Measurements from ENCODE around the gene CCDC137. TPM values are rescaled to one million over a fixed set of nuclear protein-coding genes. Genes with fewer than 3 reads are reported as not detected.
A peak's percentile ranks its signal among the peaks of the same experiment; 100 is the strongest.

CCDC137 gene
- total and polyA plus RNA-seq, 2 of the 13 experiments (the other 11 are each of a cell fraction or from before 2014, with no cell fraction given): 14.6 to 39.1 TPM

DNA sequence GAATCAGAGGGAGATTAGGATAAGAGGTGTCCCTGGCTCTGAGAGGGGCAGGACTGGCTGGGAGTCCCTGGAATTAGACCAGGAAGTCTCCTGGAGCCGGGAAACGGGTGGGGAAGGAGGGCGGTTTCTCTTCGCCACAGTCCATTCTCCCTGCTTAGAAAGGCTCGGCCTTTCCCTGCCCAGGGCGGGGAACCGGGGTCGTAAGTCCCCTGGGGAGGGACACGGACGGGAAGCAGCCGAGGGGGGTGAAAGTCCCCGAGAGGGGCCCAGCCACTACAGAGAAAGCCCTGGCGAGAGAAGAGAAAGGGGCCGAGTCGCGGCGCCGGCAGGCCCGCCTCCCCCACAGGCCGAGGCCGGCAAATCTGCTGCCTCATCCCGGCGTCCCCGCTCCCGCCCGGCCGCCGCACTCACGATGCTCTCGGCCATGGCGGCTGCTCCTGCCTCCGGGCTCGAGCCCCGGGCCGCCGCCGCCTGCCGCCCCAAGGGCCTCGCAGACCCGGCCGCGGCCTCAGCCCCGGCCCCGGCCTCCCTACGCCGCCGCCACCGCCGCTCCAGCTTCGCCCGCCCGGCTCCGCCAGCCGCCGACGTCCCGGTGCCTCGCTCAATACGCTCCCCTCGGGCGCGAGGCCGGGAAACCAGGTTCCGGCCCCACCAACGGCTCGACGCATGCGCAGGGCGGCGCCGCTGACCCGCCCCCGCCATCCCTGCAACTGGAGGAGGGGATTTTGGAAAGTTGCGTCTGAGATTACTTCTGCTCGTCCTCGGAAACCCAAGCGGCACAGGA is 29.8 kb upstream of the CCDC137 start, which contains the start of the genes NPLOC4 and TSPAN10 (continued):
- TF ChIP-seq, protein P1, sequence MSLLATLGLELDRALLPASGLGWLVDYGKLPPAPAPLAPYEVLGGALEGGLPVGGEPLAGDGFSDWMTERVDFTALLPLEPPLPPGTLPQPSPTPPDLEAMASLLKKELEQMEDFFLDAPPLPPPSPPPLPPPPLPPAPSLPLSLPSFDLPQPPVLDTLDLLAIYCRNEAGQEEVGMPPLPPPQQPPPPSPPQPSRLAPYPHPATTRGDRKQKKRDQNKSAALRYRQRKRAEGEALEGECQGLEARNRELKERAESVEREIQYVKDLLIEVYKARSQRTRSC (CRISPR knock-in tag; IDR thresholded peaks at IDR 0.05; ENCODE audit: low read depth): no peak; the same call in 1 of the 2 replicates
- TF ChIP-seq MXD4 (CRISPR knock-in tag; IDR thresholded peaks at IDR 0.05): peak; percentile 50
- peak; percentile 77 for TF ChIP-seq POLR2AphosphoS5 (IDR thresholded peaks at IDR 0.05; ENCODE audit: low read depth, low read length)
- TF ChIP-seq PAWR (CRISPR knock-in tag; IDR thresholded peaks at IDR 0.05; ENCODE audit: borderline replicate concordance): no peak
- TF ChIP-seq, protein P2, sequence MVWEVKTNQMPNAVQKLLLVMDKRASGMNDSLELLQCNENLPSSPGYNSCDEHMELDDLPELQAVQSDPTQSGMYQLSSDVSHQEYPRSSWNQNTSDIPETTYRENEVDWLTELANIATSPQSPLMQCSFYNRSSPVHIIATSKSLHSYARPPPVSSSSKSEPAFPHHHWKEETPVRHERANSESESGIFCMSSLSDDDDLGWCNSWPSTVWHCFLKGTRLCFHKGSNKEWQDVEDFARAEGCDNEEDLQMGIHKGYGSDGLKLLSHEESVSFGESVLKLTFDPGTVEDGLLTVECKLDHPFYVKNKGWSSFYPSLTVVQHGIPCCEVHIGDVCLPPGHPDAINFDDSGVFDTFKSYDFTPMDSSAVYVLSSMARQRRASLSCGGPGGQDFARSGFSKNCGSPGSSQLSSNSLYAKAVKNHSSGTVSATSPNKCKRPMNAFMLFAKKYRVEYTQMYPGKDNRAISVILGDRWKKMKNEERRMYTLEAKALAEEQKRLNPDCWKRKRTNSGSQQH (CRISPR knock-in tag; IDR thresholded peaks at IDR 0.05; ENCODE audit: low read depth): peak; percentile 97
- peak; percentile 91 for TF ChIP-seq SIN3B (IDR thresholded peaks at IDR 0.05; ENCODE audit: low read length)
- peak; percentile 93; the same call in 1 of the 2 replicates for TF ChIP-seq ARHGAP35 (CRISPR knock-in tag; IDR thresholded peaks at IDR 0.05; ENCODE audit: borderline replicate concordance)
- TF ChIP-seq CBX1 (IDR thresholded peaks at IDR 0.05; ENCODE audit: low read depth): peak; percentile 43
- peak; percentile 96 for TF ChIP-seq KAT8 (CRISPR knock-in tag; IDR thresholded peaks at IDR 0.05)
- TF ChIP-seq, protein P3, sequence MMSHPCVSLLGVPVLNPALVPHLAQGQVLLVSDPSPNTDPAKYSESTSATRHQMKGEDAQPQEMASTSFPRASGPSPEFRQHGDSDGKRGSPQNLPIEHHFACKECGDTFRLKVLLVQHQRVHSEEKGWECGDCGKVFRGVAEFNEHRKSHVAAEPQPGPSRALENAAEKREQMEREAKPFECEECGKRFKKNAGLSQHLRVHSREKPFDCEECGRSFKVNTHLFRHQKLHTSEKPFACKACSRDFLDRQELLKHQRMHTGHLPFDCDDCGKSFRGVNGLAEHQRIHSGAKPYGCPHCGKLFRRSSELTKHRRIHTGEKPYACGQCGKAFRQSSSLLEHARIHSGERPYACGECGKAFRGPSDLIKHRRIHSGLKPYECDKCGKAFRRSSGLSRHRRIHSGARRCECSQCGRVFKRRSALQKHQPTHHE (CRISPR knock-in tag; IDR thresholded peaks at IDR 0.05; ENCODE audit: borderline replicate concordance): 0 out of 2 replicates have a peak, but pooled peaks have one; percentile 74
- peak; percentile 84 for TF ChIP-seq BORCS8-MEF2B (CRISPR knock-in tag; IDR thresholded peaks at IDR 0.05)
- no peak; the same call in 1 of the 2 replicates for TF ChIP-seq FLYWCH1 (CRISPR knock-in tag; IDR thresholded peaks at IDR 0.05)
- TF ChIP-seq SYNCRIP (IDR thresholded peaks at IDR 0.05; ENCODE audit: insufficient read depth, low read depth, low read length): no peak
- peak; percentile 58 for TF ChIP-seq CEBPG (CRISPR knock-in tag; IDR thresholded peaks at IDR 0.05)
- TF ChIP-seq, protein P4, sequence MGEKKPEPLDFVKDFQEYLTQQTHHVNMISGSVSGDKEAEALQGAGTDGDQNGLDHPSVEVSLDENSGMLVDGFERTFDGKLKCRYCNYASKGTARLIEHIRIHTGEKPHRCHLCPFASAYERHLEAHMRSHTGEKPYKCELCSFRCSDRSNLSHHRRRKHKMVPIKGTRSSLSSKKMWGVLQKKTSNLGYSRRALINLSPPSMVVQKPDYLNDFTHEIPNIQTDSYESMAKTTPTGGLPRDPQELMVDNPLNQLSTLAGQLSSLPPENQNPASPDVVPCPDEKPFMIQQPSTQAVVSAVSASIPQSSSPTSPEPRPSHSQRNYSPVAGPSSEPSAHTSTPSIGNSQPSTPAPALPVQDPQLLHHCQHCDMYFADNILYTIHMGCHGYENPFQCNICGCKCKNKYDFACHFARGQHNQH (CRISPR knock-in tag; IDR thresholded peaks at IDR 0.05): peak; percentile 97
- TF ChIP-seq ZNF577 (CRISPR knock-in tag; IDR thresholded peaks at IDR 0.05; ENCODE audit: borderline replicate concordance, low read depth): no peak
- peak; percentile 90 for TF ChIP-seq SKI (IDR thresholded peaks at IDR 0.05; ENCODE audit: partially characterized antibody)
- TF ChIP-seq, protein P5, sequence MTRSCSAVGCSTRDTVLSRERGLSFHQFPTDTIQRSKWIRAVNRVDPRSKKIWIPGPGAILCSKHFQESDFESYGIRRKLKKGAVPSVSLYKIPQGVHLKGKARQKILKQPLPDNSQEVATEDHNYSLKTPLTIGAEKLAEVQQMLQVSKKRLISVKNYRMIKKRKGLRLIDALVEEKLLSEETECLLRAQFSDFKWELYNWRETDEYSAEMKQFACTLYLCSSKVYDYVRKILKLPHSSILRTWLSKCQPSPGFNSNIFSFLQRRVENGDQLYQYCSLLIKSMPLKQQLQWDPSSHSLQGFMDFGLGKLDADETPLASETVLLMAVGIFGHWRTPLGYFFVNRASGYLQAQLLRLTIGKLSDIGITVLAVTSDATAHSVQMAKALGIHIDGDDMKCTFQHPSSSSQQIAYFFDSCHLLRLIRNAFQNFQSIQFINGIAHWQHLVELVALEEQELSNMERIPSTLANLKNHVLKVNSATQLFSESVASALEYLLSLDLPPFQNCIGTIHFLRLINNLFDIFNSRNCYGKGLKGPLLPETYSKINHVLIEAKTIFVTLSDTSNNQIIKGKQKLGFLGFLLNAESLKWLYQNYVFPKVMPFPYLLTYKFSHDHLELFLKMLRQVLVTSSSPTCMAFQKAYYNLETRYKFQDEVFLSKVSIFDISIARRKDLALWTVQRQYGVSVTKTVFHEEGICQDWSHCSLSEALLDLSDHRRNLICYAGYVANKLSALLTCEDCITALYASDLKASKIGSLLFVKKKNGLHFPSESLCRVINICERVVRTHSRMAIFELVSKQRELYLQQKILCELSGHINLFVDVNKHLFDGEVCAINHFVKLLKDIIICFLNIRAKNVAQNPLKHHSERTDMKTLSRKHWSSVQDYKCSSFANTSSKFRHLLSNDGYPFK (CRISPR knock-in tag; IDR thresholded peaks at IDR 0.05; ENCODE audit: borderline replicate concordance): no peak
- peak; percentile 89 for TF ChIP-seq ZC3H13 (CRISPR knock-in tag; IDR thresholded peaks at IDR 0.05)
- peak; percentile 98 for TF ChIP-seq HOXA5 (CRISPR knock-in tag; IDR thresholded peaks at IDR 0.05)
- TF ChIP-seq, protein P6, sequence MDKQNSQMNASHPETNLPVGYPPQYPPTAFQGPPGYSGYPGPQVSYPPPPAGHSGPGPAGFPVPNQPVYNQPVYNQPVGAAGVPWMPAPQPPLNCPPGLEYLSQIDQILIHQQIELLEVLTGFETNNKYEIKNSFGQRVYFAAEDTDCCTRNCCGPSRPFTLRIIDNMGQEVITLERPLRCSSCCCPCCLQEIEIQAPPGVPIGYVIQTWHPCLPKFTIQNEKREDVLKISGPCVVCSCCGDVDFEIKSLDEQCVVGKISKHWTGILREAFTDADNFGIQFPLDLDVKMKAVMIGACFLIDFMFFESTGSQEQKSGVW (CRISPR knock-in tag; IDR thresholded peaks at IDR 0.05; ENCODE audit: borderline replicate concordance): no peak
- TF ChIP-seq HOXA3 (CRISPR knock-in tag; IDR thresholded peaks at IDR 0.05): peak; percentile 94
